CD4-positive, CD25-positive, alpha-beta regulatory T cell (primary cell): Measurements from ENCODE around the gene GLYATL2. TPM values are rescaled to one million over a fixed set of nuclear protein-coding genes. Genes with fewer than 3 reads are reported as not detected.

Experiments used
- ATAC-seq, 2 donors: fragments of 150-1000 bp; cut with Tn5 transposase; one replicate each; pipeline ENCODE4 v1.10.0; 2021; ENCODE audit warnings: low read depth in 2 of 2, moderate number of reproducible peaks in 2 of 2, moderate library complexity in 1 of 2
- DNase-seq, 3 donors: peaks; one replicate each; pipeline versions ENCODE4 v3.0.0 to v3.0.0-alpha.2; 2012 to 2022; ENCODE audit warnings: mixed read lengths in 1 of 3
- H3K27ac ChIP-seq: one replicate; pipeline ENCODE4 v1.7.0; 2013; ENCODE audit warnings: mild to moderate bottlenecking, low read length; ENCODE audit not compliant: insufficient read depth, poor library complexity, severe bottlenecking
- H3K27me3 ChIP-seq: one replicate; pipeline ENCODE4 v1.7.0; 2013; ENCODE audit warnings: low read length; ENCODE audit not compliant: control insufficient read depth, insufficient read depth
- H3K36me3 ChIP-seq: one replicate; pipeline ENCODE4 v1.7.0; 2013; ENCODE audit warnings: mild to moderate bottlenecking, low read length, moderate library complexity; ENCODE audit not compliant: control insufficient read depth, insufficient read depth
- H3K4me1 ChIP-seq: 2 replicates; pipeline ENCODE4 v1.7.0; 2013; ENCODE audit warnings: mild to moderate bottlenecking, low read length; ENCODE audit not compliant: insufficient read depth, control insufficient read depth, poor library complexity, severe bottlenecking
- H3K4me3 ChIP-seq: one replicate; pipeline ENCODE4 v1.7.0; 2013; ENCODE audit warnings: low read depth, mild to moderate bottlenecking, low read length, moderate library complexity
- H3K9me3 ChIP-seq, 2 experiments: 1 replicate in 1 of 2; 2 replicates in 1 of 2; pipeline ENCODE4 v1.7.0; 2013; ENCODE audit warnings: low read length in 2 of 2, mild to moderate bottlenecking in 1 of 2, moderate library complexity in 1 of 2; ENCODE audit not compliant: control insufficient read depth in 2 of 2
- H3K27ac Mint-ChIP-seq, 3 donors: one replicate each; pipeline ENCODE4 v1.8.0; 2020 to 2022; ENCODE audit warnings: mild to moderate bottlenecking in 3 of 3, mixed read lengths in 3 of 3, moderate library complexity in 2 of 3
- H3K27me3 Mint-ChIP-seq: one replicate; pipeline ENCODE4 v1.8.0; 2022; ENCODE audit warnings: mild to moderate bottlenecking, mixed read lengths
- H3K36me3 Mint-ChIP-seq: one replicate; pipeline ENCODE4 v1.8.0; 2020; ENCODE audit warnings: mixed read lengths
- H3K4me1 Mint-ChIP-seq, 4 donors: one replicate each; pipeline ENCODE4 v1.8.0; 2020 to 2022; ENCODE audit warnings: mixed read lengths in 4 of 4, mild to moderate bottlenecking in 1 of 4
- H3K4me3 Mint-ChIP-seq, 4 donors: one replicate each; pipeline ENCODE4 v1.8.0; 2020 to 2022; ENCODE audit warnings: mild to moderate bottlenecking in 4 of 4, mixed read lengths in 4 of 4, moderate library complexity in 3 of 4
- H3K9me3 Mint-ChIP-seq, 7 donors: one replicate each; pipeline ENCODE4 v1.8.0; 2020 to 2022; ENCODE audit warnings: mixed read lengths in 7 of 7, mild to moderate bottlenecking in 3 of 7, moderate library complexity in 2 of 7
- polyA plus RNA-seq, 4 donors: library from polyadenylated mRNA; unstranded; fragments of 300-500 nt; fragmentation: Illumina TruSeq; gene quantifications; one replicate each; pipeline ENCODE4 v1.2.3, GENCODE V29; 2021
- total RNA-seq: library from RNA; stranded (reverse); gene quantifications from one replicate; pipeline ENCODE4 v1.2.3, GENCODE V29; 2022

GLYATL2 gene
- total and polyA plus RNA-seq, 5 donors from 2014 or later: not detected

DNA sequence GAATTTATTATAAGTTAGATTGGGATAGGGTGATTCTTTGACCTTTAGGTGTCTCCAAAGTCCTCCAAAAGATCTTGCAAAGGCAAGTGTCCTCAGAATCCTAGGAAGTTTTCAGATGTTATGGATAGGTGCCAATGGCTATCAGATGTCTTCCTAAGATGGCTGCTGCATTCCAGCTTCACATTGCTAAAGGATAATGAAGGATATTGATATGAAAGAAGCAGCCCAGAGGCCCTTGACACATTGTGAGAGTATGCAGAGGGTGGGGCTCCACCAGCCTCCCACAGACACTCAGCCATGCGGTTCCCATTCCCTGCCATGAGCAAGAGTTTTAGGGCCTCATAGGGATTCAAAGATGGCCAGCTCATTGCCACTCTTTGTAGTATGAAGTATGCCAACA, 22.3 kb upstream of the GLYATL2 start:
- Mint-ChIP-seq H3K27me3 (no peaks in the 10 kb centered on the region), H3K4me3 (no peak overlapping the region), H3K27ac (no peak overlapping the region), H3K36me3 (no peaks in the 10 kb centered on the region), H3K4me1 (no peaks in the 10 kb centered on the region), H3K9me3 (peaks cover 0 to 12% (median 6%) of the 10 kb centered on the region in 7 donors)
- DNase-seq (no peak), ATAC-seq (no peak)
- Histone ChIP-seq H3K4me3 (no peak overlapping the region), H3K27ac (no peak overlapping the region), H3K36me3 (no peaks in the 10 kb centered on the region), H3K9me3 (peaks cover 7 to 15% of the 10 kb centered on the region in 2 experiments), H3K4me1 (no peaks in the 10 kb centered on the region), H3K27me3 (no peaks in the 10 kb centered on the region)

DNA sequence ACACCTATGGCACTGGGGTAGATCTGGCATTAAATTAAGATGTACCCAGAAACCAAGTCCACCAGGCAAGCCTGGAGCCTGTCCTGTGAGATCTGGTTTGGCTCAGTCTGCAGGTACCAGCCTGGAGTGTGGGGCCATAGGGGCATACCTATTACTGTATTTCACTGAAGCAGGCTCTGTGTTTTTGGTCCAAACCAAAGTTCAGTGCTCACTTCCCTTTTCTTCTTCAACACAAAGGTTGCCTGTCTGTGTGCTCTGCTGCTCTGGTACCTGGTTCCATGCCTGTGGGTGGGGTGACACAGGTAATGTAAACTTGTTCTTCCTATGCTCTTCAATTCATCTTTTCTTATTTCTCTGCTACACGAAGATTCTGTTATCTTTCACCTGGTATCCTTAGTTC, 19.8 kb upstream of the GLYATL2 start:
- no peak overlapping the region for H3K27ac Mint-ChIP-seq

DNA sequence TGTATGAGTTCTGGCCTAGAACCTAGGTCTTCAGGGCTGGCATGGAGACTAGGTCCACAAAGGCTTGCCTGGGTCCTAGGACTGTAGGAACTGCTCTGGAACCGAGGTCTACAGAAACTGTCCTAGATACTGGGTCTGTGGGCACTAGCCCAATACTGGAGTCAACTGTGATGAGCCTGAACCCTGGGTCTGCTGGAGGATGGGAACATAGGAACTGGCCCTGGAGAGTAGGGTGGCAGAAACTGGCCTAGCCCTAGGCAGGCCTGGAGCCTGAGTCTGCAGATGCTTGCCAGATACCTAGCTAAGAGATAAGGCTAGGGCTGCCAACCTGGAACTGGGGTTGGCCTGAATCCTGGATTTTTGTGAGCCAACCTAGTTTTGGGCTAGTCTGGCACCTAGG, 19.2 kb upstream of the GLYATL2 start:
- ATAC-seq (no peak), DNase-seq (no peak)
- H3K27me3 Mint-ChIP-seq: no peaks in the 10 kb centered on the region
- no peak overlapping the region for H3K27ac Mint-ChIP-seq
- Histone ChIP-seq H3K27me3 (no peaks in the 10 kb centered on the region), H3K9me3 (peaks cover 7 to 15% of the 10 kb centered on the region in 2 experiments), H3K4me1 (no peaks in the 10 kb centered on the region), H3K36me3 (no peaks in the 10 kb centered on the region), H3K4me3 (no peak overlapping the region), H3K27ac (no peak overlapping the region)
- peaks cover 0 to 16% (median 7%) of the 10 kb centered on the region in 7 donors for H3K9me3 Mint-ChIP-seq
- no peaks in the 10 kb centered on the region for H3K4me1 Mint-ChIP-seq
- no peak overlapping the region for H3K4me3 Mint-ChIP-seq
- H3K36me3 Mint-ChIP-seq: no peaks in the 10 kb centered on the region

More for the DNA sequence above, 19.8 kb upstream of the GLYATL2 start:
- H3K36me3 Mint-ChIP-seq: no peaks in the 10 kb centered on the region
- Histone ChIP-seq H3K27me3 (no peaks in the 10 kb centered on the region), H3K27ac (no peak overlapping the region), H3K4me1 (no peaks in the 10 kb centered on the region), H3K36me3 (no peaks in the 10 kb centered on the region), H3K9me3 (peaks cover 7 to 15% of the 10 kb centered on the region in 2 experiments), H3K4me3 (no peak overlapping the region)
- ATAC-seq (no peak), DNase-seq (no peak)
- peaks cover 0 to 16% (median 7%) of the 10 kb centered on the region in 7 donors for H3K9me3 Mint-ChIP-seq
- H3K4me3 Mint-ChIP-seq: no peak overlapping the region
- no peaks in the 10 kb centered on the region for H3K27me3 Mint-ChIP-seq
- no peaks in the 10 kb centered on the region for H3K4me1 Mint-ChIP-seq

DNA sequence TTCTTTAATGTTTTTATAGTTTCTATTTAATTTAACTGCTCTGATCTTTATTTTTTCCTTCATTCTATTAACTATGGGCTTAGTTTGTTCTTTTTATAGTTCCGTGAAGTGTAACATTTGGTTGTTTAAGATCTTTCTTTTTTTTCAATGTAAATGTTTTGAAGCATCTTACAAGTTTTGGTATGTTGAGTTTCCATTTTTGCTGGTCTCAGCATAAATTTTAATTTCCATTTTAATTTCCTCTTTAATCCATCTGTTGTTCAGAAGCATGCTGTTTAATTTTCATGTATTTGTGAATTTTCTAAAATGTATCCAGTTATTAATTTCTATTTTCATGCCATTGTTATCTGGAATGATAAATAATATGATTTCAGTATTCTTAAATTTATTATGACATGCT, 17.0 kb upstream of the GLYATL2 start:
- Histone ChIP-seq H3K9me3 (peaks cover 7 to 15% of the 10 kb centered on the region in 2 experiments), H3K36me3 (no peaks in the 10 kb centered on the region), H3K4me1 (no peaks in the 10 kb centered on the region), H3K27ac (no peak overlapping the region), H3K27me3 (no peaks in the 10 kb centered on the region), H3K4me3 (no peak overlapping the region)
- H3K4me3 Mint-ChIP-seq: no peak overlapping the region
- H3K27ac Mint-ChIP-seq: no peak overlapping the region
- peaks cover 0 to 16% (median 7%) of the 10 kb centered on the region in 7 donors for H3K9me3 Mint-ChIP-seq
- DNase-seq (no peak), ATAC-seq (no peak)
- no peaks in the 10 kb centered on the region for H3K4me1 Mint-ChIP-seq
- H3K27me3 Mint-ChIP-seq: no peaks in the 10 kb centered on the region
- H3K36me3 Mint-ChIP-seq: no peaks in the 10 kb centered on the region

GRCh38 chr11:58856806-58857205, 12.3 kb upstream of the GLYATL2 start:
- Histone ChIP-seq H3K4me1 (no peaks in the 10 kb centered on the region), H3K4me3 (no peak overlapping the region), H3K9me3 (no peaks in the 10 kb centered on the region), H3K36me3 (no peaks in the 10 kb centered on the region), H3K27ac (no peak overlapping the region), H3K27me3 (no peaks in the 10 kb centered on the region)
- Mint-ChIP-seq H3K4me1 (no peaks in the 10 kb centered on the region), H3K27ac (no peak overlapping the region), H3K27me3 (no peaks in the 10 kb centered on the region), H3K9me3 (peaks cover 0 to 7% (median 3%) of the 10 kb centered on the region in 7 donors), H3K36me3 (no peaks in the 10 kb centered on the region), H3K4me3 (no peak overlapping the region)
- ATAC-seq (no peak), DNase-seq (no peak)

DNA sequence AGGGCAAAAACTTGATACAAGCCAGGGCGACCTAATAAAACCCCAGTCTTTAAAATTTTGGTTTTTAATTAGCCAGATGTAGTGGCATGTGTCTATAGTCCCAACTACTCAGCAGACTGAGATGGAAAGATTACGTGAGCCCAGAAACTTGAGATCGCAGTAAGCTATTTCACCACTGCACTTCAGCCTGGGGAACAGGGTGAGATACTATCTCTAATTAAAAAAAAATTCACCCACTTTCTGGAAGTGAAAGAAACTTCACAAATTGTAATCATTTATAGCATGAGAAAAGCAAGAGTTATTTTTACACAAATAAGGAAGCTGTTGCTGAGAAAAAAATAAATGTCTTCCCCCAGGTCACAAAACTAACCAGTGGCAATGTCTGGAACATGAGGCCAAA, 882 bp upstream of the GLYATL2 start:
- H3K4me3 ChIP-seq: no peak overlapping the region
- Mint-ChIP-seq H3K9me3 (peaks cover 0 to 1% (median 0%) of the 10 kb centered on the region in 7 donors), H3K27me3 (peaks cover 7% of the 10 kb centered on the region), H3K4me3 (no peak overlapping the region), H3K27ac (no peak overlapping the region), H3K4me1 (no peaks in the 10 kb centered on the region), H3K36me3 (no peaks in the 10 kb centered on the region)
- H3K36me3 ChIP-seq: no peaks in the 10 kb centered on the region
- no peak overlapping the region for H3K27ac ChIP-seq
- no peak for ATAC-seq
- no peaks in the 10 kb centered on the region for H3K9me3 ChIP-seq
- H3K27me3 ChIP-seq: no peaks in the 10 kb centered on the region
- no peaks in the 10 kb centered on the region for H3K4me1 ChIP-seq
- DNase-seq: no peak

DNA sequence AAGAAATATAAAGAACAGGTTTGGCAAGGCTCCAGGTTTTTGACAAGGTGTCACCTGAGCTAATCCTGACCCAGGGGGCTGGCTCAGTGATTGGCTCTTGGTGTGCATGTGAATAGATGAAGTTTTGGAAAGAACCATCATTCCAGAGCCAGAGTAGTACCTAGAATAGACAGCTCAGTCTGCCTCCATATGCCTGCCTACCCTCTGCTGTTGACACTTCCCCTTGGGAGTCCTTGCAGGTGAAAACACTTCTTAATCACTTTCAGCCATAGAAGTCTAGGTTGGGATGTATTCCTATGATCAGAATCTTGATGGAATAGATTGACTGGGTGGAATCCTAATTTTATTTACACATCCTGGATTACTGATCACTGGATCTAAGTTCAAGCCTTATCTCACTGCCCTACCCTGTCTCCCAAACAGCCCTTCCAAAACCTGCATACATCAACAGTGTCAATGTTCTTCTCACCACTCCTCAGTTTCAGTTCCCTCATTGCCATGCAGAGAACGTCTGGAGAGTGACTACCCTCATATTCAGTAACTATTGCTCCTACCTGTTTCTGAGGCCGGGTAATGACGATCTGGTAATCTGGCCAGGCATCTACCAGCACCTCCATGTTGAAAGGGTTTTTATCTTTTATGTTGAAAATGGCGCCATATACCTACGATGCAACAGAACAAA, 6.7 kb downstream of the GLYATL2 start:
- H3K4me1 Mint-ChIP-seq: no peaks in the 10 kb centered on the region
- Histone ChIP-seq H3K27me3 (no peaks in the 10 kb centered on the region), H3K36me3 (no peaks in the 10 kb centered on the region), H3K4me3 (no peak overlapping the region), H3K9me3 (no peaks in the 10 kb centered on the region), H3K4me1 (no peaks in the 10 kb centered on the region), H3K27ac (no peak overlapping the region)
- H3K4me3 Mint-ChIP-seq: no peak overlapping the region
- no peak for DNase-seq
- peaks cover 6% of the 10 kb centered on the region for H3K27me3 Mint-ChIP-seq
- no peak for ATAC-seq
- H3K27ac Mint-ChIP-seq: no peak overlapping the region
- no peaks in the 10 kb centered on the region for H3K36me3 Mint-ChIP-seq
- H3K9me3 Mint-ChIP-seq: peaks cover 0 to 4% (median 0%) of the 10 kb centered on the region in 7 donors

GRCh38 chr11:58832056-58832645, 12.4 kb downstream of the GLYATL2 start:
- no peaks in the 10 kb centered on the region for H3K36me3 Mint-ChIP-seq
- no peaks in the 10 kb centered on the region for H3K9me3 ChIP-seq
- H3K36me3 ChIP-seq: no peaks in the 10 kb centered on the region
- H3K27me3 ChIP-seq: peaks cover 9% of the 10 kb centered on the region
- DNase-seq (no peak), ATAC-seq (no peak)
- no peak overlapping the region for H3K4me3 ChIP-seq
- no peak overlapping the region for H3K4me3 Mint-ChIP-seq
- no peak overlapping the region for H3K27ac Mint-ChIP-seq
- peaks cover 0 to 4% (median 3%) of the 10 kb centered on the region in 7 donors for H3K9me3 Mint-ChIP-seq
- H3K4me1 Mint-ChIP-seq: no peaks in the 10 kb centered on the region
- H3K4me1 ChIP-seq: no peaks in the 10 kb centered on the region
- H3K27ac ChIP-seq: no peak overlapping the region
- H3K27me3 Mint-ChIP-seq: peaks cover 7% of the 10 kb centered on the region
